ENCODE data around the gene EPHA5. TPM values are rescaled to one million over a fixed set of nuclear protein-coding genes. Genes with fewer than 3 reads are reported as not detected.

Gene EPHA5
- total RNA-seq, 2 experiments from 2014 or later = not detected

GRCh38 chr4:65456579-65456978 is 213.7 kb downstream of the EPHA5 start:
- ChIA-PET CTCF (no interaction called here), POLR2A (no interaction called here)
- H3K27me3 Mint-ChIP-seq = no peaks in the 10 kb centered on the region
- intact Hi-C loops (cut with micrococcal nuclease) = no loop called here
- DNase-seq = no peak
- H3K27ac Mint-ChIP-seq = no peak overlapping the region
- no peaks in the 10 kb centered on the region for H3K9me3 Mint-ChIP-seq
- H3K4me3 Mint-ChIP-seq = no peak overlapping the region
- H3K36me3 Mint-ChIP-seq = no peaks in the 10 kb centered on the region
- H3K4me1 Mint-ChIP-seq (ENCODE audit: low read depth) = no peaks in the 10 kb centered on the region

GRCh38 chr4:65453398-65453797 is 216.9 kb downstream of the EPHA5 start:
- no peak for DNase-seq
- ChIA-PET POLR2A (no interaction called here), CTCF (no interaction called here)
- intact Hi-C loops (cut with micrococcal nuclease) = no loop called here
- Mint-ChIP-seq H3K27ac (no peak overlapping the region), H3K9me3 (peaks cover 5% of the 10 kb centered on the region), H3K27me3 (no peaks in the 10 kb centered on the region), H3K4me3 (no peak overlapping the region), H3K4me1 (ENCODE audit: low read depth) (no peaks in the 10 kb centered on the region), H3K36me3 (no peaks in the 10 kb centered on the region)

- ChIA-PET POLR2A (no interaction called here), CTCF (no interaction called here)
- no peaks in the 10 kb centered on the region for H3K27me3 Mint-ChIP-seq
- H3K36me3 Mint-ChIP-seq = no peaks in the 10 kb centered on the region
- H3K4me3 Mint-ChIP-seq = no peak overlapping the region
- H3K27ac Mint-ChIP-seq = no peak overlapping the region
- intact Hi-C loops (cut with micrococcal nuclease) = no loop called here
- H3K4me1 Mint-ChIP-seq (ENCODE audit: low read depth) = no peaks in the 10 kb centered on the region
- peaks cover 7% of the 10 kb centered on the region for H3K9me3 Mint-ChIP-seq
- no peak for DNase-seq
These were observed 219.4 kb downstream of the EPHA5 start for GRCh38 chr4:65450899-65451298.

GRCh38 chr4:65437102-65437501 is 233.2 kb downstream of the EPHA5 start:
- ChIA-PET CTCF (no interaction called here), POLR2A (no interaction called here)
- intact Hi-C loops (cut with micrococcal nuclease) = no loop called here
- no peaks in the 10 kb centered on the region for H3K36me3 Mint-ChIP-seq
- H3K27me3 Mint-ChIP-seq = no peaks in the 10 kb centered on the region
- H3K4me1 Mint-ChIP-seq (ENCODE audit: low read depth) = no peaks in the 10 kb centered on the region
- no peak overlapping the region for H3K4me3 Mint-ChIP-seq
- no peak for DNase-seq
- H3K9me3 Mint-ChIP-seq = peaks cover 3% of the 10 kb centered on the region
- H3K27ac Mint-ChIP-seq = no peak overlapping the region

- peaks cover 2% of the 10 kb centered on the region for H3K9me3 Mint-ChIP-seq
- H3K4me1 Mint-ChIP-seq (ENCODE audit: low read depth) = no peaks in the 10 kb centered on the region
- no peaks in the 10 kb centered on the region for H3K27me3 Mint-ChIP-seq
- CTCF ChIA-PET = interaction anchor here (0.6 kb wide), 1 partner anchor 110 kb away, joined by 3 read pairs; no protein-coding TSS in a partner anchor
- no peak overlapping the region for H3K27ac Mint-ChIP-seq
- H3K36me3 Mint-ChIP-seq = no peaks in the 10 kb centered on the region
- no peak for DNase-seq
- POLR2A ChIA-PET = no interaction called here
- H3K4me3 Mint-ChIP-seq = no peak overlapping the region
- intact Hi-C loops (cut with micrococcal nuclease) = no loop called here
These were observed 248.2 kb downstream of the EPHA5 start for GRCh38 chr4:65422109-65422508.

GRCh38 chr4:65420036-65420435 is 250.3 kb downstream of the EPHA5 start:
- H3K27ac Mint-ChIP-seq = no peak overlapping the region
- no peaks in the 10 kb centered on the region for H3K27me3 Mint-ChIP-seq
- intact Hi-C loops (cut with micrococcal nuclease) = no loop called here
- no peak for DNase-seq
- ChIA-PET CTCF (no interaction called here), POLR2A (no interaction called here)
- no peak overlapping the region for H3K4me3 Mint-ChIP-seq
- no peaks in the 10 kb centered on the region for H3K36me3 Mint-ChIP-seq
- peaks cover 2% of the 10 kb centered on the region for H3K9me3 Mint-ChIP-seq
- H3K4me1 Mint-ChIP-seq (ENCODE audit: low read depth) = no peaks in the 10 kb centered on the region

- ChIA-PET CTCF (no interaction called here), POLR2A (no interaction called here)
- Mint-ChIP-seq H3K27ac (no peak overlapping the region), H3K27me3 (no peaks in the 10 kb centered on the region), H3K9me3 (peaks cover 2% of the 10 kb centered on the region), H3K36me3 (no peaks in the 10 kb centered on the region), H3K4me3 (no peak overlapping the region), H3K4me1 (ENCODE audit: low read depth) (no peaks in the 10 kb centered on the region)
- intact Hi-C loops (cut with micrococcal nuclease) = no loop called here
- no peak for DNase-seq
These were observed 253.4 kb downstream of the EPHA5 start for GRCh38 chr4:65416891-65417290.

GRCh38 chr4:65407483-65407882 is 262.8 kb downstream of the EPHA5 start:
- DNase-seq = no peak
- Mint-ChIP-seq H3K27me3 (no peaks in the 10 kb centered on the region), H3K4me1 (ENCODE audit: low read depth) (no peaks in the 10 kb centered on the region), H3K27ac (no peak overlapping the region), H3K9me3 (peaks cover 12% of the 10 kb centered on the region), H3K36me3 (no peaks in the 10 kb centered on the region), H3K4me3 (no peak overlapping the region)
- ChIA-PET CTCF (no interaction called here), POLR2A (no interaction called here)
- intact Hi-C loops (cut with micrococcal nuclease) = no loop called here

GRCh38 chr4:65401083-65401482 is 269.2 kb downstream of the EPHA5 start:
- Mint-ChIP-seq H3K27me3 (no peaks in the 10 kb centered on the region), H3K4me1 (ENCODE audit: low read depth) (no peaks in the 10 kb centered on the region), H3K36me3 (no peaks in the 10 kb centered on the region), H3K4me3 (no peak overlapping the region), H3K27ac (no peak overlapping the region), H3K9me3 (peaks cover 12% of the 10 kb centered on the region)
- intact Hi-C loops (cut with micrococcal nuclease) = no loop called here
- ChIA-PET CTCF (no interaction called here), POLR2A (no interaction called here)
- DNase-seq = no peak

GRCh38 chr4:65399084-65399483 is 271.2 kb downstream of the EPHA5 start:
- Mint-ChIP-seq H3K4me3 (no peak overlapping the region), H3K4me1 (ENCODE audit: low read depth) (no peaks in the 10 kb centered on the region), H3K27me3 (no peaks in the 10 kb centered on the region), H3K27ac (no peak overlapping the region), H3K36me3 (no peaks in the 10 kb centered on the region), H3K9me3 (peaks cover 11% of the 10 kb centered on the region)
- no peak for DNase-seq
- ChIA-PET POLR2A (no interaction called here), CTCF (interaction anchor here (0.7 kb wide), 1 partner anchor 17 kb away, joined by 3 read pairs; no protein-coding TSS in a partner anchor)
- intact Hi-C loops (cut with micrococcal nuclease) = no loop called here

- intact Hi-C loops (cut with micrococcal nuclease) = no loop called here
- ChIA-PET CTCF (no interaction called here), POLR2A (no interaction called here)
- no peak for DNase-seq
- H3K4me3 Mint-ChIP-seq = no peak overlapping the region
- H3K36me3 Mint-ChIP-seq = no peaks in the 10 kb centered on the region
- peaks cover 24% of the 10 kb centered on the region for H3K9me3 Mint-ChIP-seq
- no peak overlapping the region for H3K27ac Mint-ChIP-seq
- no peaks in the 10 kb centered on the region for H3K27me3 Mint-ChIP-seq
- H3K4me1 Mint-ChIP-seq (ENCODE audit: low read depth) = no peaks in the 10 kb centered on the region
These were observed 277.2 kb downstream of the EPHA5 start for GRCh38 chr4:65393078-65393477.

- peaks cover 24% of the 10 kb centered on the region for H3K9me3 Mint-ChIP-seq
These were observed 277.8 kb downstream of the EPHA5 start for GRCh38 chr4:65392488-65392887.

GRCh38 chr4:65391814-65392213 is 278.5 kb downstream of the EPHA5 start:
- H3K27ac Mint-ChIP-seq = no peak overlapping the region
- H3K36me3 Mint-ChIP-seq = no peaks in the 10 kb centered on the region
- no peak overlapping the region for H3K4me3 Mint-ChIP-seq
- CTCF ChIA-PET = no interaction called here
- intact Hi-C loops (cut with micrococcal nuclease) = no loop called here
- H3K27me3 Mint-ChIP-seq = no peaks in the 10 kb centered on the region
- no peak for DNase-seq
- peaks cover 24% of the 10 kb centered on the region for H3K9me3 Mint-ChIP-seq
- POLR2A ChIA-PET = no interaction called here
- no peaks in the 10 kb centered on the region for H3K4me1 Mint-ChIP-seq (ENCODE audit: low read depth)

More at GRCh38 chr4:65392488-65392887, 277.8 kb downstream of the EPHA5 start:
- no peak for DNase-seq
- Mint-ChIP-seq H3K4me1 (ENCODE audit: low read depth) (no peaks in the 10 kb centered on the region), H3K4me3 (no peak overlapping the region), H3K27me3 (no peaks in the 10 kb centered on the region), H3K36me3 (no peaks in the 10 kb centered on the region), H3K27ac (no peak overlapping the region)
- ChIA-PET POLR2A (no interaction called here), CTCF (no interaction called here)
- intact Hi-C loops (cut with micrococcal nuclease) = no loop called here

- ChIA-PET CTCF (no interaction called here), POLR2A (no interaction called here)
- DNase-seq = no peak
- intact Hi-C loops (cut with micrococcal nuclease) = no loop called here
- no peaks in the 10 kb centered on the region for H3K36me3 Mint-ChIP-seq
- peaks cover 25% of the 10 kb centered on the region for H3K9me3 Mint-ChIP-seq
- no peak overlapping the region for H3K4me3 Mint-ChIP-seq
- no peak overlapping the region for H3K27ac Mint-ChIP-seq
- H3K27me3 Mint-ChIP-seq = no peaks in the 10 kb centered on the region
- H3K4me1 Mint-ChIP-seq (ENCODE audit: low read depth) = no peaks in the 10 kb centered on the region
These were observed 278.9 kb downstream of the EPHA5 start for GRCh38 chr4:65391382-65391781.
